Esophagus muscularis mucosa (tissue), 4 donors: ENCODE data around the gene NEURL2.

Source experiments
- CTCF ChIP-seq, 3 experiments: fragments of 200-600 bp in 2 of 3; fragments of 450-650 bp in 1 of 3; sonication (generic) in 2 of 3; IDR thresholded peaks; one replicate each; pipeline ENCODE4 v1.5.1; 2017 to 2019; ENCODE audit warnings: antibody characterized with exemption in 3 of 3, mild to moderate bottlenecking in 2 of 3, moderate library complexity in 1 of 3
- EP300 ChIP-seq: sonication (generic); formaldehyde crosslinking; IDR thresholded peaks from one replicate; pipeline ENCODE4 v1.6.1; 2017; ENCODE audit warnings: antibody characterized with exemption
- POLR2A ChIP-seq: fragments of 450-650 bp; IDR thresholded peaks from one replicate; pipeline ENCODE4 v1.6.1; 2017; ENCODE audit warnings: antibody characterized with exemption, moderate library complexity, mild to moderate bottlenecking, low read depth
- POLR2AphosphoS5 ChIP-seq, 2 donors: sonication (generic); formaldehyde crosslinking; IDR thresholded peaks; one replicate each; pipeline ENCODE4 v1.6.1; 2017; ENCODE audit warnings: antibody characterized with exemption in 2 of 2

- TF ChIP-seq CTCF (IDR thresholded peaks at IDR 0.05) (peak; percentile 14 to 32 (median 24)), EP300 (no peak), POLR2AphosphoS5 (IDR thresholded peaks at IDR 0.05) (peak in 1 of 2 donors; percentile 13), POLR2A (no peak)
Measured at GRCh38 chr20:45933266-45934045, 42.4 kb upstream of the NEURL2 start.
